Measurements from ENCODE around the gene LY6G6D.

DNA sequence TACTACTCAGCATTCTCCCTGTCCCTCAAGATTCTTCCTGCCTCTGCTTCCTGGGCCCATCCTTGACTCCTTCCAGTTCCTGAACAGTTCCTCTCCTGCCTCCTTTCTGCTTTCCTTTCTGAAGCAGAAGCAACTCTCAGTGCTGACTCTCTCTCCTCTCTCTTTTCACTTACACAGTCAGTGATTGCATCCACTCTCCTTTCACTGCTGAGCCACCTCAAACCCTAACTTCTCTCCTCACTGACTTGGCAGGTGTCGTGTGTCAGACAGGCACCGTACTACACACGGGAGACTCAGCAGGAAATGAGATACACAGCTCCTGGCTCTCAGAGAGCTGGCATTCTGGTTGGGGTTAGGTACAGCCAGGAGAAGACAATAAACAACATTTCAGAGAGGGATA is 17.6 kb upstream of the LY6G6D start:
- TF ChIP-seq, protein P1, sequence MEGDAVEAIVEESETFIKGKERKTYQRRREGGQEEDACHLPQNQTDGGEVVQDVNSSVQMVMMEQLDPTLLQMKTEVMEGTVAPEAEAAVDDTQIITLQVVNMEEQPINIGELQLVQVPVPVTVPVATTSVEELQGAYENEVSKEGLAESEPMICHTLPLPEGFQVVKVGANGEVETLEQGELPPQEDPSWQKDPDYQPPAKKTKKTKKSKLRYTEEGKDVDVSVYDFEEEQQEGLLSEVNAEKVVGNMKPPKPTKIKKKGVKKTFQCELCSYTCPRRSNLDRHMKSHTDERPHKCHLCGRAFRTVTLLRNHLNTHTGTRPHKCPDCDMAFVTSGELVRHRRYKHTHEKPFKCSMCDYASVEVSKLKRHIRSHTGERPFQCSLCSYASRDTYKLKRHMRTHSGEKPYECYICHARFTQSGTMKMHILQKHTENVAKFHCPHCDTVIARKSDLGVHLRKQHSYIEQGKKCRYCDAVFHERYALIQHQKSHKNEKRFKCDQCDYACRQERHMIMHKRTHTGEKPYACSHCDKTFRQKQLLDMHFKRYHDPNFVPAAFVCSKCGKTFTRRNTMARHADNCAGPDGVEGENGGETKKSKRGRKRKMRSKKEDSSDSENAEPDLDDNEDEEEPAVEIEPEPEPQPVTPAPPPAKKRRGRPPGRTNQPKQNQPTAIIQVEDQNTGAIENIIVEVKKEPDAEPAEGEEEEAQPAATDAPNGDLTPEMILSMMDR (IDR thresholded peaks at IDR 0.05) = no peak
- TF ChIP-seq, protein P2, sequence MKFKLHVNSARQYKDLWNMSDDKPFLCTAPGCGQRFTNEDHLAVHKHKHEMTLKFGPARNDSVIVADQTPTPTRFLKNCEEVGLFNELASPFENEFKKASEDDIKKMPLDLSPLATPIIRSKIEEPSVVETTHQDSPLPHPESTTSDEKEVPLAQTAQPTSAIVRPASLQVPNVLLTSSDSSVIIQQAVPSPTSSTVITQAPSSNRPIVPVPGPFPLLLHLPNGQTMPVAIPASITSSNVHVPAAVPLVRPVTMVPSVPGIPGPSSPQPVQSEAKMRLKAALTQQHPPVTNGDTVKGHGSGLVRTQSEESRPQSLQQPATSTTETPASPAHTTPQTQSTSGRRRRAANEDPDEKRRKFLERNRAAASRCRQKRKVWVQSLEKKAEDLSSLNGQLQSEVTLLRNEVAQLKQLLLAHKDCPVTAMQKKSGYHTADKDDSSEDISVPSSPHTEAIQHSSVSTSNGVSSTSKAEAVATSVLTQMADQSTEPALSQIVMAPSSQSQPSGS (CRISPR knock-in tag; IDR thresholded peaks at IDR 0.05; ENCODE audit: borderline replicate concordance, low read depth) = no peak

All from WTC11 (cell line).